Kidney epithelial cell (primary cell): ENCODE results near the gene ENGASE. TPM values are rescaled to one million over a fixed set of nuclear protein-coding genes. Genes with fewer than 3 reads are reported as not detected.

Source experiments
- DNase-seq: peaks from one replicate; pipeline ENCODE4 v3.0.0-alpha.2; 2010; ENCODE audit warnings: low read depth
- H3K27me3 ChIP-seq: 2 replicates; pipeline ENCODE4 v1.6.0; 2011; ENCODE audit warnings: low read length; ENCODE audit not compliant: control insufficient read depth, insufficient read depth
- H3K36me3 ChIP-seq: 2 replicates; pipeline ENCODE4 v1.5.1; 2011; ENCODE audit warnings: low read length; ENCODE audit not compliant: control insufficient read depth, insufficient read depth
- H3K4me3 ChIP-seq: 2 replicates; pipeline ENCODE4 v1.5.1; 2011; ENCODE audit warnings: low read depth, mild to moderate bottlenecking, control low read depth, low read length
- total RNA-seq: library from RNA; depleted of rRNA; stranded (reverse); fragments of >200 nt; gene quantifications from 2 replicates; pipeline ENCODE4 v1.2.3, GENCODE V29; 2015
- TF ChIP-seq, protein P1 (sequence below): IDR thresholded peaks from 2 replicates; pipeline ENCODE4 v1.5.1; 2011; ENCODE audit warnings: mild to moderate bottlenecking, moderate library complexity, low read length, control low read depth, inconsistent platforms; ENCODE audit not compliant: insufficient read depth, poor library complexity, severe bottlenecking

Gene ENGASE
- total RNA-seq, 1 donor from 2014 or later: 9.0 TPM

DNA sequence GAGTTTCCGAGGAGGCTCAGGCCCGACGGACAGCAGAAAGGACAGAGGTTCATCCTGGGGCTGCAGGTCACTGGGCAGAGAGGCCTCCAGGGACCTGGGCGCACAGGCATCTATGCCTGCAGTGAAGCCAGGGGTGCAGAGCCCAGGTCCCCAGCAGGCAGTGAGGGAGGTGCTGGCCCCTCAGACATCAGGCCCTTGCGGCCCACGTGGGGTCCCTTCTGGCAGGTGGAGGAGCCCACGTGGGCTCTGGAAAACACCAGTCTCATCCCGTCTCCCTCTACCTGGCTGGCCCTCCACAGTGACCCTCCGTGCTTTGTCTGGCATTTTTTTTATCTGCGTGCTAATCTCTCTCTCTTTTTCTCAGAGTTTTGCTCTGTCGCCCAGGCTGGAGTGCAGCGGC, 36.5 kb downstream of the ENGASE start:
- no peak for DNase-seq
- H3K36me3 ChIP-seq: no peaks in the 10 kb centered on the region
- H3K27me3 ChIP-seq: peaks cover 54% of the 10 kb centered on the region
- TF ChIP-seq, protein P1, sequence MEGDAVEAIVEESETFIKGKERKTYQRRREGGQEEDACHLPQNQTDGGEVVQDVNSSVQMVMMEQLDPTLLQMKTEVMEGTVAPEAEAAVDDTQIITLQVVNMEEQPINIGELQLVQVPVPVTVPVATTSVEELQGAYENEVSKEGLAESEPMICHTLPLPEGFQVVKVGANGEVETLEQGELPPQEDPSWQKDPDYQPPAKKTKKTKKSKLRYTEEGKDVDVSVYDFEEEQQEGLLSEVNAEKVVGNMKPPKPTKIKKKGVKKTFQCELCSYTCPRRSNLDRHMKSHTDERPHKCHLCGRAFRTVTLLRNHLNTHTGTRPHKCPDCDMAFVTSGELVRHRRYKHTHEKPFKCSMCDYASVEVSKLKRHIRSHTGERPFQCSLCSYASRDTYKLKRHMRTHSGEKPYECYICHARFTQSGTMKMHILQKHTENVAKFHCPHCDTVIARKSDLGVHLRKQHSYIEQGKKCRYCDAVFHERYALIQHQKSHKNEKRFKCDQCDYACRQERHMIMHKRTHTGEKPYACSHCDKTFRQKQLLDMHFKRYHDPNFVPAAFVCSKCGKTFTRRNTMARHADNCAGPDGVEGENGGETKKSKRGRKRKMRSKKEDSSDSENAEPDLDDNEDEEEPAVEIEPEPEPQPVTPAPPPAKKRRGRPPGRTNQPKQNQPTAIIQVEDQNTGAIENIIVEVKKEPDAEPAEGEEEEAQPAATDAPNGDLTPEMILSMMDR: no peak
- H3K4me3 ChIP-seq: no peak overlapping the region

DNA sequence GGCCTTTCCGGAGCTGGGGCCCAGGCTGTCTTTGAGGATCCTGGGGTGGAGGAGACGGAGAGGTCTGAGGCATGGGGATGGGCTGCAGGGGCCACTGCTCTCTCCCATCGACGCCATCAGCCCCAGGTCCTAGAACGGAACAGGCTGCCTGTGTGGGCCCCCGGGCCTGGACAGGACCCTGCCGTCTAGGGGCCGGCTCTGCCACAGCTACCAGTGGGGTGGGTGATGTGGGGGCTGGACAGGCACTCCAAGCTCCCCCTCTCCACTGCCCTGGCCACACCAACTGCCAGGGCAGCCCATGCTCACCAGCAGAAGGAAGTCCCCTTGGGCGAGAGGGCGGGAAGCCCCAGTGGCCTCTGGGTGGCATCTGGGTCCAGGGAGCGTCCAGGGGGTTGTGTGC, 37.8 kb downstream of the ENGASE start:
- H3K36me3 ChIP-seq: no peaks in the 10 kb centered on the region
- TF ChIP-seq, protein P1: no peak
- peaks cover 66% of the 10 kb centered on the region for H3K27me3 ChIP-seq
- no peak for DNase-seq
- no peak overlapping the region for H3K4me3 ChIP-seq

DNA sequence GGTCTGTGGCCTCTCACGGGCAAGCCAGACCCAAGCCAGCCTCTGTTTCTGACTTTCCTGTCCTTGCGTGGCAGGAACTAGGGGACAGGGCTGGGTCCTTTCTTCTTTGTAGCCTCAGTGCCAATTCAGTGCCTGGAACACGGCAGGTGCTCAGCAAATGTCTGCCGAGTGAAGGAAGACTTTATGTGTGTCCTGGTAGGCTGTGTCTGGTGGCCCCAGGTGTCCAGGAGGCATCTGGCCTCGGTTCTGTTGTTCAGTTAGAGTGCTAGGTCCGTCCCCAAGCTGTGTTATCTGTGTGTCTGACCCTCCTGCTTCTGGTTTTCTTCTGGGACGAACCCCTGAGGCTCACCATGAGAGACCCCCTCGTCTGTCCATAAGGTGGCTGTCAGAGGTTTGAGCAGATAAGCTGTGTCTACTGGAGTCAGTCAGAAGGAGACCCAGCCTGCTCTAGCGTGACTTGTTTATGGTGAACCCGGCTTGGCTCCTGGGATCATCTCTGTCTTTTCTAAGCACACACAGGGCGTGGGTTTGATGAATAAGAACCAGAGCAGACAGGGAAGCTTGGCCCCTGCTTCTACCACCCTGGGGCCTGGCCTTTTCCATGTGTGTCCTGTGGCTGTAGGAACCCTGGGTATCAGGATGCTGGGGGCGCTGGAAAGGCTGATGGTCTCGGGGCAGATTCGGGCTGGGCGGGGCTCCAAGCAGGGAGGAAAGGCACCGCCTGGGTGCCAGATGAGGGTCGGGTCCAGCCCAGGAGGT, 39.3 kb downstream of the ENGASE start:
- Histone ChIP-seq H3K27me3 (peaks cover 76% of the 10 kb centered on the region), H3K36me3 (no peaks in the 10 kb centered on the region), H3K4me3 (no peak overlapping the region)
- TF ChIP-seq, protein P1: no peak
- no peak for DNase-seq

DNA sequence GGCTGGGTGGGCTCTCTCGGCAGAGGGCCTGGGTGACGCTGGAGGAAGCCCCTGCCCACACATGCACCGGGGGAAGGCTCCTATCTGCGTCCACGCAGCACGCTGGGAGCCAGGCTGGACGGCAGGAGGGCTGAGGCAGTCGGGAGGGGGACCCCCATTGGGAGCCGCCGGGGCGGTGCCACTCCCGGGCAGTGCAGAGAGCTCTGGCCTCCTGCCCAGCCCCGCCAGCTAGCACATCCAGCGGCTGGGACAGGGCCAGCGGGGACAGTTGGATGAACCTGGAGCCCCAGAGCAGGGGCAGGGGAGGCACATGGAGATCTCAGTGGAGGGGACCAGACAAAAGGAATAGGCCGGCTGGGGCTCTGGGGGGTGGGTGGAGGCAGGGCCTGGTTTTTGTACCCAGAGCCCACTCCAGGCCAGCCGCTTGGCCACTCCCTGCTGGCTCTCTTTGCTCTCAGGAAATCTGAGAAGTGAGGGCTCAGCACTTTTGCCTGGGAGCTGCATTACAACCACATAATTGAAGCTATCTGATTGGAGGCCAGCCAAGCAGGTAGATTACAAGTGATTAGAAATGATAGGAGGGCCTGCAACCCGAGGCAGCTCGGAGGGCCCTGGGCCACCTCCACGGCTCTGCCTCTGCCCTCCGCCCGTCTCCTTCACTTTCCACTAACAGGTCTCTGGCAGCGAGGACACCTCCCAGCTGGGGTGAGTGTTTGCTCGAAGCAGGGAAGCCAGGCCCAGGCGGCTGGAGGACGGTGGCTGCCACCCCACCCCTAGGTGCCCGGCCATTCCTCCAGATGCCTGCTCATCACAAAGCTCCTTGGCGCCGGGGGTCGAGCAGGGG, 40.1 kb downstream of the ENGASE start:
- H3K27me3 ChIP-seq: peaks cover 69% of the 10 kb centered on the region
- H3K4me3 ChIP-seq: no peak overlapping the region
- no peaks in the 10 kb centered on the region for H3K36me3 ChIP-seq
- TF ChIP-seq, protein P1: no peak
- DNase-seq: no peak

DNA sequence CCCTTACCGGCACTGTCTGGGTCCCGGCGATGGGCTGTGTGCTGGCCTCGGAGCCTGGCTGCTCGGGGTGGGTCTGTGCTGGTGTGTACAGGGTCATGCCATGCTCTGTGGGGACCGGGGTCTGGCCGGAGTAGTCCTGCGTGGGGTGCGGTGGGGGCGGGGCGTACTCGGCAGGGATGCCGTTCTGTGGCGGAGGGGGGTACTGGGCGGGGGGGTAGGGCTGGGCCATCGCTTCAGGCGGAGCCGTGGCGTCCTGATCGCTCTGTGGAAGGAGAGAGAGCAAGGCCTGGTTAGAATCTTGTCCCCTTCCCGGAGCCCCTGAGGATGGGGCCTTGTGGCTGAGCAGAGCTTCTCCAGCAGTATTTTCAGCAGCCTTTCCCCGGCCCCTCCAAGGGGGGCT, 40.9 kb downstream of the ENGASE start:
- DNase-seq: no peak
- peaks cover 61% of the 10 kb centered on the region for H3K27me3 ChIP-seq
- no peak overlapping the region for H3K4me3 ChIP-seq
- H3K36me3 ChIP-seq: no peaks in the 10 kb centered on the region
- TF ChIP-seq, protein P1: no peak
